HepG2 (cell line): Measurements from ENCODE around the gene VDAC1. TPM values are rescaled to one million over a fixed set of nuclear protein-coding genes. Genes with fewer than 3 reads are reported as not detected.
A peak's percentile ranks its signal among the peaks of the same experiment; 100 is the strongest.

ENCODE experiments used
- ARNT2 ChIP-seq: sonication (generic); formaldehyde crosslinking; IDR thresholded peaks from 2 replicates; pipeline ENCODE4 v1.8.0; 2022; ENCODE audit warnings: mild to moderate bottlenecking, low read depth, missing genetic modification reagents, moderate library complexity
- ASH2L ChIP-seq: fragments of 300-600, 200-600 bp; sonication (generic); IDR thresholded peaks from 2 replicates; pipeline ENCODE4 v1.7.0; 2017; ENCODE audit warnings: low read depth, mild to moderate bottlenecking, moderate library complexity, mixed read lengths, low read length; ENCODE audit not compliant: insufficient read length
- ATRX ChIP-seq: sonication (generic); formaldehyde crosslinking; IDR thresholded peaks from 2 replicates; pipeline ENCODE4 v1.4.0; 2020; ENCODE audit warnings: missing genetic modification reagents, borderline replicate concordance
- CENPX ChIP-seq: sonication (generic); formaldehyde crosslinking; IDR thresholded peaks from 2 replicates; pipeline ENCODE4 v1.9.0; 2021; ENCODE audit warnings: mild to moderate bottlenecking, missing genetic modification reagents, moderate library complexity
- DMAP1 ChIP-seq: IDR thresholded peaks from 2 replicates; pipeline ENCODE4 v1.6.1; 2016
- FOSL1 ChIP-seq: sonication (generic); formaldehyde crosslinking; IDR thresholded peaks from 2 replicates; pipeline ENCODE4 v1.9.0; 2021; ENCODE audit warnings: missing genetic modification reagents, borderline replicate concordance
- KLF9 ChIP-seq: IDR thresholded peaks from 2 replicates; pipeline ENCODE4 v1.6.1; 2016; ENCODE audit warnings: low read depth
- KMT2B ChIP-seq: IDR thresholded peaks from 2 replicates; pipeline ENCODE4 v1.6.1; 2016; ENCODE audit warnings: missing genetic modification reagents, missing compliant biosample characterization
- MTF2 ChIP-seq: sonication (generic); formaldehyde crosslinking; IDR thresholded peaks from 2 replicates; pipeline ENCODE4 v1.5.0; 2020; ENCODE audit warnings: missing genetic modification reagents, borderline replicate concordance
- MXI1 ChIP-seq: IDR thresholded peaks from 3 replicates; pipeline ENCODE4 v1.6.1; 2012; ENCODE audit warnings: low read depth, low read length, inconsistent platforms, borderline replicate concordance
- SIX1 ChIP-seq: sonication (generic); formaldehyde crosslinking; IDR thresholded peaks from 2 replicates; pipeline ENCODE4 v1.4.0; 2020; ENCODE audit warnings: missing genetic modification reagents, borderline replicate concordance
- SNAPC2 ChIP-seq: sonication (generic); formaldehyde crosslinking; IDR thresholded peaks from 2 replicates; pipeline ENCODE4 v1.8.1; 2022; ENCODE audit warnings: mild to moderate bottlenecking, missing genetic modification reagents
- SRF ChIP-seq: IDR thresholded peaks from 2 replicates; pipeline ENCODE4 v1.6.1; 2011; ENCODE audit warnings: mild to moderate bottlenecking, low read depth, low read length, moderate library complexity
- SRSF1 ChIP-seq: fragments of 200-400 bp; formaldehyde crosslinking; optimal IDR thresholded peaks from 2 replicates; pipeline ENCODE3; 2017; ENCODE audit warnings: mild to moderate bottlenecking, low read depth, low read length, moderate library complexity
- ZBTB38 ChIP-seq: sonication (generic); formaldehyde crosslinking; IDR thresholded peaks from 2 replicates; pipeline ENCODE4 v1.5.1; 2020; ENCODE audit warnings: mild to moderate bottlenecking, missing genetic modification reagents
- ZFP1 ChIP-seq: IDR thresholded peaks from 2 replicates; pipeline ENCODE4 v1.6.1; 2016
- ZFP90 ChIP-seq: sonication (generic); formaldehyde crosslinking; IDR thresholded peaks from 2 replicates; pipeline ENCODE4 v1.8.0; 2022; ENCODE audit warnings: missing genetic modification reagents, mild to moderate bottlenecking, inconsistent platforms, borderline replicate concordance
- ZNF230 ChIP-seq: sonication (generic); formaldehyde crosslinking; IDR thresholded peaks from 2 replicates; pipeline ENCODE4 v1.4.0; 2020; ENCODE audit warnings: mild to moderate bottlenecking, missing genetic modification reagents
- ZNF292 ChIP-seq: sonication (generic); formaldehyde crosslinking; IDR thresholded peaks from 2 replicates; pipeline ENCODE4 v1.8.1; 2022; ENCODE audit warnings: mild to moderate bottlenecking, low read depth, missing genetic modification reagents, borderline replicate concordance
- ZNF329 ChIP-seq: sonication (generic); formaldehyde crosslinking; IDR thresholded peaks from 2 replicates; pipeline ENCODE4 v1.9.0; 2021; ENCODE audit warnings: low read depth, mild to moderate bottlenecking, missing genetic modification reagents
- ZNF383 ChIP-seq: sonication (generic); formaldehyde crosslinking; IDR thresholded peaks from 2 replicates; pipeline ENCODE4 v1.4.0; 2020; ENCODE audit warnings: missing genetic modification reagents, mild to moderate bottlenecking, borderline replicate concordance
- ZNF589 ChIP-seq: sonication (generic); formaldehyde crosslinking; conservative IDR thresholded peaks from 2 replicates; pipeline ENCODE4 v1.8.0; 2022; ENCODE audit warnings: mild to moderate bottlenecking, moderate library complexity, missing genetic modification reagents
- ZNF607 ChIP-seq: sonication (generic); formaldehyde crosslinking; IDR thresholded peaks from 2 replicates; pipeline ENCODE4 v1.5.1; 2020; ENCODE audit warnings: missing genetic modification reagents, mild to moderate bottlenecking, borderline replicate concordance
- ZNF777 ChIP-seq: sonication (generic); formaldehyde crosslinking; IDR thresholded peaks from 2 replicates; pipeline ENCODE4 v1.4.0; 2020; ENCODE audit warnings: missing genetic modification reagents
- ZSCAN29 ChIP-seq: sonication (generic); formaldehyde crosslinking; conservative IDR thresholded peaks from 2 replicates; pipeline ENCODE4 v1.4.0; 2020; ENCODE audit warnings: mild to moderate bottlenecking, missing genetic modification reagents
- polyA plus RNA-seq, 8 experiments: library from polyadenylated mRNA; depleted of rRNA in 3 of 8; stranded (reverse) in 7 of 8; unstranded in 1 of 8; fragments of >200 nt; fragmentation: Illumina TruSeq in 4 of 8; extraction: Trizol in 4 of 8; gene quantifications; 2 replicates each; pipeline versions ENCODE4 v1.2.1 to v1.2.3, GENCODE V29; 2011 to 2016; ENCODE audit warnings: low read depth in 4 of 8, missing spikeins in 1 of 8, mixed read lengths in 1 of 8; ENCODE audit not compliant: insufficient read depth in 1 of 8
- total RNA-seq, 5 experiments: library from RNA; depleted of rRNA; stranded (reverse); fragments of >200 nt; fragmentation: Illumina TruSeq; extraction: Trizol; gene quantifications; 2 replicates each; pipeline ENCODE4 v1.2.3, GENCODE V29; 2016; ENCODE audit warnings: low read depth in 1 of 5
- TF ChIP-seq, protein P1 (sequence below): sonication (generic); formaldehyde crosslinking; IDR thresholded peaks from 2 replicates; pipeline ENCODE4 v1.9.0; 2021; ENCODE audit warnings: missing genetic modification reagents, borderline replicate concordance
- TF ChIP-seq, protein P2 (sequence below): IDR thresholded peaks from 2 replicates; pipeline ENCODE4 v1.6.1; 2012; ENCODE audit warnings: inconsistent platforms
- TF ChIP-seq, protein P3 (sequence below): sonication (generic); formaldehyde crosslinking; IDR thresholded peaks from 2 replicates; pipeline ENCODE4 v1.8.0; 2022; ENCODE audit warnings: missing genetic modification reagents, mild to moderate bottlenecking, inconsistent platforms, borderline replicate concordance
- TF ChIP-seq, protein P4 (sequence below): sonication (generic); formaldehyde crosslinking; IDR thresholded peaks from 2 replicates; pipeline ENCODE4 v1.4.0; 2020; ENCODE audit warnings: mild to moderate bottlenecking, missing genetic modification reagents

VDAC1 gene
- total and polyA plus RNA-seq, 2 of the 13 experiments (the other 11 are each of a cell fraction or from before 2014, with no cell fraction given), result 112 to 380 TPM

GRCh38 chr5:134005417-134006061, 764 bp upstream of the VDAC1 start (continued):
- TF ChIP-seq ATRX (CRISPR knock-in tag) (no peak), SRSF1 (no peak), ZNF383 (CRISPR knock-in tag) (no peak), MTF2 (no peak), SRF (no peak), CENPX (CRISPR knock-in tag) (no peak), ZFP90 (CRISPR knock-in tag) (peak; percentile 13; the same call in 1 of the 2 replicates), KMT2B (no peak), ZSCAN29 (CRISPR knock-in tag) (no peak), MXI1 (no peak), DMAP1 (CRISPR knock-in tag) (no peak), SNAPC2 (CRISPR knock-in tag) (no peak), SIX1 (no peak), ZFP1 (CRISPR knock-in tag) (no peak), ZNF329 (no peak), FOSL1 (CRISPR knock-in tag) (no peak), ZBTB38 (CRISPR knock-in tag) (no peak), ZNF607 (CRISPR knock-in tag) (0 out of 2 replicates have a peak, but pooled peaks have one; percentile 30), ASH2L (peak; percentile 55), ZNF292 (CRISPR knock-in tag) (no peak), KLF9 (CRISPR knock-in tag) (no peak), ARNT2 (no peak), ZNF777 (CRISPR knock-in tag) (no peak), ZNF589 (CRISPR knock-in tag) (no peak), ZNF230 (CRISPR knock-in tag) (no peak)
- TF ChIP-seq, protein P1, sequence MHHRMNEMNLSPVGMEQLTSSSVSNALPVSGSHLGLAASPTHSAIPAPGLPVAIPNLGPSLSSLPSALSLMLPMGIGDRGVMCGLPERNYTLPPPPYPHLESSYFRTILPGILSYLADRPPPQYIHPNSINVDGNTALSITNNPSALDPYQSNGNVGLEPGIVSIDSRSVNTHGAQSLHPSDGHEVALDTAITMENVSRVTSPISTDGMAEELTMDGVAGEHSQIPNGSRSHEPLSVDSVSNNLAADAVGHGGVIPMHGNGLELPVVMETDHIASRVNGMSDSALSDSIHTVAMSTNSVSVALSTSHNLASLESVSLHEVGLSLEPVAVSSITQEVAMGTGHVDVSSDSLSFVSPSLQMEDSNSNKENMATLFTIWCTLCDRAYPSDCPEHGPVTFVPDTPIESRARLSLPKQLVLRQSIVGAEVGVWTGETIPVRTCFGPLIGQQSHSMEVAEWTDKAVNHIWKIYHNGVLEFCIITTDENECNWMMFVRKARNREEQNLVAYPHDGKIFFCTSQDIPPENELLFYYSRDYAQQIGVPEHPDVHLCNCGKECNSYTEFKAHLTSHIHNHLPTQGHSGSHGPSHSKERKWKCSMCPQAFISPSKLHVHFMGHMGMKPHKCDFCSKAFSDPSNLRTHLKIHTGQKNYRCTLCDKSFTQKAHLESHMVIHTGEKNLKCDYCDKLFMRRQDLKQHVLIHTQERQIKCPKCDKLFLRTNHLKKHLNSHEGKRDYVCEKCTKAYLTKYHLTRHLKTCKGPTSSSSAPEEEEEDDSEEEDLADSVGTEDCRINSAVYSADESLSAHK (CRISPR knock-in tag), result no peak
- TF ChIP-seq, protein P2, sequence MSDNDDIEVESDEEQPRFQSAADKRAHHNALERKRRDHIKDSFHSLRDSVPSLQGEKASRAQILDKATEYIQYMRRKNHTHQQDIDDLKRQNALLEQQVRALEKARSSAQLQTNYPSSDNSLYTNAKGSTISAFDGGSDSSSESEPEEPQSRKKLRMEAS, result peak; percentile 53
- TF ChIP-seq, protein P3, sequence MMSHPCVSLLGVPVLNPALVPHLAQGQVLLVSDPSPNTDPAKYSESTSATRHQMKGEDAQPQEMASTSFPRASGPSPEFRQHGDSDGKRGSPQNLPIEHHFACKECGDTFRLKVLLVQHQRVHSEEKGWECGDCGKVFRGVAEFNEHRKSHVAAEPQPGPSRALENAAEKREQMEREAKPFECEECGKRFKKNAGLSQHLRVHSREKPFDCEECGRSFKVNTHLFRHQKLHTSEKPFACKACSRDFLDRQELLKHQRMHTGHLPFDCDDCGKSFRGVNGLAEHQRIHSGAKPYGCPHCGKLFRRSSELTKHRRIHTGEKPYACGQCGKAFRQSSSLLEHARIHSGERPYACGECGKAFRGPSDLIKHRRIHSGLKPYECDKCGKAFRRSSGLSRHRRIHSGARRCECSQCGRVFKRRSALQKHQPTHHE (CRISPR knock-in tag), result no peak
- TF ChIP-seq, protein P4, sequence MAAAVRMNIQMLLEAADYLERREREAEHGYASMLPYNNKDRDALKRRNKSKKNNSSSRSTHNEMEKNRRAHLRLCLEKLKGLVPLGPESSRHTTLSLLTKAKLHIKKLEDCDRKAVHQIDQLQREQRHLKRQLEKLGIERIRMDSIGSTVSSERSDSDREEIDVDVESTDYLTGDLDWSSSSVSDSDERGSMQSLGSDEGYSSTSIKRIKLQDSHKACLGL (CRISPR knock-in tag), result no peak
